ENCODE results near the gene CA12.
"Not testable (repeated sequence)": the region's sequence is repeated elsewhere in the genome, so short reads cannot be mapped to it uniquely, and the experiment has no call there.

Gene CA12

DNA sequence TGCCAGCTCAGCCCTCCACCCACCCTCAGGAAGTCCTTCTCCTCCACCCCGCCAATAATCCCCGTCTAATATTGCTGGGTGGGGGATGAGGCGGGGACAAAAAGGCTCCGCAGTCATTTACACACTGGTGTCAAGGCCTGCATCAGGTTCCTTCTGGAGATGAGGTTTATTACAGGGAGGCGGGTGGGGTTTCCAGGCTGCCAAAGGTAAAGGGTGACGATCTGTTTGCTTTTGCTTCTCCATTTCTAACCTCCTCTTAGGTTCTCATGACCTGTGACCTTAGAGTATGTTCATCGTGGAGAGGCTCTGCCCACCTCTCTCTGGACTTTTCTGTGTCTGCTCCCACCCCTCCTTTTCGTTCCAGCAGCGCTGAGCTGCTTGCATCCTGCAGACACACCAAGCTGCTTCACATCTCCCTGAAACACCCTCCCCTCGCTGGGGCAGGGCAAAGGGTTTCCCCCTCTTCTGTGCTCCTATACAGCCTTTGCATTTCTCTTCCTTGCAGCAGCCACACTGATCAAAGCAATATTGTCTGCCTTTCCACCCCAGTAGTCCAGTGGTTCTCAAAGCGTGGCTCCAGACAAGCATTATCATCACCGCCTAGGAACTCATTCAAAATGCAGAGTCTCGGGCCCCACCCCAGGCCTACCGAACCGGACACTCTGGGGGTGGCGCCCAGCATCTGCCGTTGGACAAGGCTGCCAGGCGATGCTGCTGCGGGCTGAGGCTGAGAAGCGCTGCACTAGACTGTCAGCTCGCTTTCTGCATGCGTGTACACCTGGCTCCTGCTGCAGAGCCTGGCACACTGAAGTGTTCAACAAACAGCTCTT lies 26.6 kb downstream of the CA12 start:
- no peak for DNase-seq

DNA sequence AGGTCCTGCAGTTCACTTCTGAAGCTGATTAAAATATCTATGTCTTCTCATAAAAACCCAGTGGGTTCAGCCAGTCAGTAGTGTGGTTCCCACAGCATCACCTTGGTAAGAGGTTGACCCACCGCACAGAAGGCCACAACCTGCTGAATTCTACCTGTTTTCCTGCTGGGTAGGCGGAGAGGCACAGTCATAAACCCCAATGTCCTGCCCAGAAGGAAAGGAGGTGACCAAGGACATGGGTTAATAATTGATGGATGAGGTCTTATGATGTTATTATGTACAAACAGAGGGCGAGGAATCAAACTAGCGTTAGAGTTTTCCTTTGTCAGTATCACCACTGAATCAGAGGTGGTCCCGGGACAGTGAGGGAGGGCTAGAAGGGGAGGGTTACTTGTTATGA lies 27.8 kb downstream of the CA12 start:
- no peak for DNase-seq

DNA sequence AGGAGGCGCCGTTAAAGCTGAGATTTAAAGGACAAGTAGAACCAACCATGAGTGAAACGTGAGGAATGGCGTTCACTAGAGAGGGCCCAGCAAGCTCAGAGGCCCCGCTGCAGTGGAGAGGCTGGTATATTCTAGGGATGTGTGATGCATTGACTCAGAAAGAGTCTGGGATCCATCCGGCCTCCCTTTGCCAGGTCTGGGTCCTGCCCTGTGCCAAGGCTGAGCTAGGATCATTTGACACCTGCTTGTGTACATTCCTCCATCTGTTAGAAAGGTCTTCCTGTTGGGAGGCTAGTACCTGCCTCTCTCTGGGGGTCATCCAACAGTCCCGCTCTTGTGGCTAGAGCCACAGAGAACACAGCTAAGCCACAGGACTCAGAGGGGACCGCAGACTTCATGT lies 28.4 kb downstream of the CA12 start:
- no peak for DNase-seq

DNA sequence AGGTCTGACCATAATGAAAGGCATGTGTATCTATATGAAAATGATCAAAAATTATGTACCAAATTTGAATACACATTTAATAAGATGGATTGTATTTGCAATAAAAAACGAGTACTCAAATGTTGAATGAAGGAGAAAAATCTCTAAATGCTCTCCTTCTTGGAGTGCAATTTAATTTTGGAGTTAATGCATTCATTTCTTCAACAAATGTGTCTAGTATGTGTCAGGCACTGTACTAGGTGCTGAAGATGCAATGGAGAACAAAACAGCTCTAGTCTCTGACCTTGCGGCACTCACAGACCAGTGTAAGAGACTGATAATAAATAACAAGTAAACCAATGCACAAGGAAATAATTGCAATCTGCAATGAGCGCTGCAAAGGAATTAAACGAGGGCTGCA lies 28.8 kb downstream of the CA12 start:
- DNase-seq = no peak

DNA sequence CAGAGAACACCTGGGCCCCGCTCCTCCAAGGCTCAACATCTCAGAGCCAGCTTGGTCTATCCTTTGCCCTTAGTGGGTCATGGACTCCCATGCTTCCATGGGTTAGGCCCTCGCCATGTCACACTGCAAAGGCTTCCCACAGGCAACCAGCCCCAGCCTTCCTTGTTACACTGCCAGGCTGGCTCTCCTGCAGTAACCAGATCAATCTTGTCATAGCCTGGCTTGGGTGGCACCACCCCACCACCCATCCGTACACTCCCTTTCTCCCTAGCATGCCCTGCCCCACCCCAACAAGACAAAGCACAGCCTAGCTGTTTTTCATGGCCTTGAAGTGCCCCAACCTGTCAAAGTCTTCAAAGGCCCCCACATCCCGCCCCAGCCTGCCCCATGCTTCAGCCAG lies 30.5 kb downstream of the CA12 start:
- DNase-seq = no peak

DNA sequence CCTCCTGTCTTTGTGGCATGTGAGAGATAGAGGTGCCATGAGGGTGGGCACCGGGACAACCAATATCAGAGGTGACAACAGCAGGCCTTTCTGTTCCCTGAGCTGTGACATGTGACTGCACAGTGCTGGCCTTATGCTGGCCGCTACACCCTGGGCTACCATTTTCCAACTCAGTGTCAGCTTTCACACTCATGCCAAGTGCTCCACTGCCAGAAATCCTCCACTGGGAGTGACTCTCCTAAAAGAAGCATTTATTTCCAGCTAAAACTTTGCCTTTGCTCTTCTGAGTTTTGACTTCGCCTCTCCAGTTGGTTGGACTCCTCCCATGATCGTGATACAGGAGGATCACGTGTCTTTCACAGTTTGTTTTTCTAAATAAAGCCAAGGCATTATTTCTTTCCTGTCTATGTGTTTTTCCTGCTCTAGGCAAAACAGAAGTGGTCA lies 31.4 kb downstream of the CA12 start:
- DNase-seq = no peak

DNA sequence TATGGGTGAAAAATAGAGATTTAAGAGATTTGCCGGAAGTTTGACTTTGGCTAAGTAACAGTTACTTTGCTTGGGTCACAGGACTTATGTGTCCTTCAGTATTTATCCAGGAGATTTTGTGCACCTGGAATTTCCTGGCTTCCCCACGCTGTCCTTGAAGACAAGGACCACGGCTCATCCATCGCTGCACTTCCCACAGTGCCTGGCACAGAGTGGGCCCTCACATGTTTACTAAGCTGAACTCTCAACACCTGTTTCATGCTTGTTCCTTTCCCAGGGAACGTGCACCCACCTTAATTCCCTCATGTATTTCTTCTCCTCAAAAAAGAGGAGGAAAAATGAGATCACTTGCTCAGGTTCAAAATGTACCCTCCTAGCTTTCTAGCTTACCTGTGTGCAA lies 32.0 kb downstream of the CA12 start:
- no peak for DNase-seq

DNA sequence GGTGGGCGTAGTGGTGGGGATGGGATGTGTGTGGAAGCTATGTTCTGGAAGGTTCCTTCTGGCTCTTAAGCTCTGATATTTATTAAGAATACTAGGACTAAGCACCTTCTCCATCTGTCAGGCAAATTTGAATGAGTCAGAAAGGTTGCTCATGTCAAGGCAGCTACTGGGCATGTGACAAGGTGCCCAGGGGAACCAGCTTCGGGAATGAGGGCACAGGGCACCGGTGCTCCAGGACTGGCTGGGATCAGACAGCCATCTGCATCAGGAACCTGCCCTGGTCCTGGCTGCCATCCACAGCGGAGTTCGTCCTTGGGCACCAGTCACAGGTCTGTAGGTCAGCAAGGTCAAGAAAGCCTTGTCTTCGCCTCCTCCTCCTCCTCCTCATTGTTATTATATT lies 32.5 kb downstream of the CA12 start:
- no peak for DNase-seq

DNA sequence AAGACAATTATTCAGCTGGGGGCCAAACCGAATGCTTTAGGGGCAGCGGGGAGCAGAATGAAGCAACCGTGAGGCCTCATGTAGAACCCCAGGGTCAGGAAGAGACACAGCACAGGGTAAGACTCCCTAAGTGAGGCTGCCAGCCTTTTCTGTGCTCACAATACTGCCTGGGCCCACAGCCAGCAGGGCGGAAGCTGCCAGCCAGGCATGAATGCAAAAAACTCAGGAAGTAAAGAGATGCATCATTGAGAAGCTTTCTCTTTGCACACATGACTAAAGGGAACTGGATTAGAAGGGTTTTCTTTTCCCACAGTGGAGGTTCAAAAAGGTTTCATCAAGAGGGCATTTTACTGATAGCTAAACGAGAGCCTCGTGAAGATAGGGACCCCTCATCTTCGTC lies 33.3 kb downstream of the CA12 start:
- DNase-seq = peak; percentile 38

DNA sequence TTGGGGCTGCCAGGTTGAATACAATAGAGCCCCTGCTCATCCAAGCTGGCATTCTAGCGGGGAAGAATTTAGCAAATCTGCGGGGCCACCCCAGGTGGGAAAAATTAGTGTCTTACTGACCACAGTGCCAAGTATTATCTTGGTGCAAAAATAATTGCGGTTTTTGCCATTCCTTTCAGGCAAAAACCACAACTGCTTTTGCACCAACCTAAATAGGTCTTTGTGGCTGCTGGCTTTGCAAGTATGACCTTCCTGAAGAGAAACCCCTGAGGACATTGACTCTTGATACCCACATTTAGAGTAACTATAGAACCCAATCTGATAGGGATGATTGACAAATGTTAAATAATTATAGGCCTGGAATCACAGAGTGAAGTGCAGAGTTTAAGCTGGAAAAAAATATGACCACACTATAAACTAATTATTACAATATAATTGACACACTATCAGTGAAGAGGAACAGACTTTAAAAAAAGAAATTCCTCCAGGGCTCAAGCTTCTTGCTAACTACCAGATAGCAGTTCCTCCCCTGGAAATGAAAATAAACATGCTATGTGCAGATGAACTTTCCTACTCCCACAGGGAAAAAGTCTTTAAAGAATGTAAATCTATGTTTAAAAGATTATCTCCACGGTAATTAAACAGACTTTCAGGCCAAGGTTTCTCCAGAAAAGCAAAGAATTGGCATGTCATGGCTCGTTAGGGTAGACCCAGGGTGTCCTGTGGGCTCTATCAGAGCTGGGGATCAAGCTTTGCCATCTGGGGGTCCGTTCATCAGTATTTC lies 34.4 kb downstream of the CA12 start:
- no peak for DNase-seq

DNA sequence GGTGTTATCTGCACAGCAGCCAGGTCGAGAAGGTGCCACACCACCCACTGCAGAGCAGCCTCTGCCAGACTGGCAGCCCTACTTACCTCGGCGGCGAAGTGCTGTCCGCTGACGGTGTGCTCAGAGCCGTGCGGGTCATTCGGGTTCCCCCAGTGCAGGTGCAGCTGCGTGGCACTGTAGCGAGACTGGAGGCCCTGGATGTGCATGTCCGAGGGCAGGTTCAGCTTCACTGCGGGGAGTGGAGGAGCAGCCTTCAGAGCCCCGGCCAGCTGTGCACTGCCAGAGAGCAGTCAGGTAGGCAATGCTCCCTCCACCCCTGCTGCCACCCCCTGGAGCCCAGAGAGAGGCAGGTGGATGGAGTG lies 36.3 kb downstream of the CA12 start:
- DNase-seq = no peak

DNA sequence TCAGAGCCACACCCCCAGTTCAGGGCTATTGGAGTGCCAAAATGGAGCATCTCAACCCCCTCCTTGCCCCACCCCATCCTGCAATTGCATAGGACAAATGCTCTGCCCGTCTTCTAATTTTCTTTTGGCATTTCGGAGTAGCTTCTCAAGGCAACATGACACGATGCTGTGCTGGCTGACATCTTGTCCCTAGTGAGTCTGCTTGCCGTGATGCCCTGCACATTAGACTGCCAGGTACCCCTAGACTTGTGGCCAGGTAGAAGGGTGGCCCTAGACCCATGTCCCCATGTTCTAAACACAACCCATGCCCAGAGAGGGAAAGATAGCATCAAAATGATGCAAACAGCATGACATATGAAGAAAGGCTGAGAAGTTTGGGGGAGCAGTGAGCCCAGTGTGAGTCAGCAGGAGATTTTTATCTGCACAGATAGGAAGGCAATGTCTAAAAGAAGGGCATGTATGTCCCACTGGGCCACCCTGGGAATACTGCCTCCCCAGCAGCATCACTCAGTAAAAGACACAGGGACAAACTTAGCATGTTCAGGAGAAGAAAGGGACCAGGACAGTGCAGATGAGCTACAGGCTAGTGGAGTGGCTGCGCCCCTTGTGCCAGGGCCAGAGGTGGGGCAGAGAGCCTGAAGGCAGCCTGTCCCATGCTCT lies 36.8 kb downstream of the CA12 start:
- no peak for DNase-seq

DNA sequence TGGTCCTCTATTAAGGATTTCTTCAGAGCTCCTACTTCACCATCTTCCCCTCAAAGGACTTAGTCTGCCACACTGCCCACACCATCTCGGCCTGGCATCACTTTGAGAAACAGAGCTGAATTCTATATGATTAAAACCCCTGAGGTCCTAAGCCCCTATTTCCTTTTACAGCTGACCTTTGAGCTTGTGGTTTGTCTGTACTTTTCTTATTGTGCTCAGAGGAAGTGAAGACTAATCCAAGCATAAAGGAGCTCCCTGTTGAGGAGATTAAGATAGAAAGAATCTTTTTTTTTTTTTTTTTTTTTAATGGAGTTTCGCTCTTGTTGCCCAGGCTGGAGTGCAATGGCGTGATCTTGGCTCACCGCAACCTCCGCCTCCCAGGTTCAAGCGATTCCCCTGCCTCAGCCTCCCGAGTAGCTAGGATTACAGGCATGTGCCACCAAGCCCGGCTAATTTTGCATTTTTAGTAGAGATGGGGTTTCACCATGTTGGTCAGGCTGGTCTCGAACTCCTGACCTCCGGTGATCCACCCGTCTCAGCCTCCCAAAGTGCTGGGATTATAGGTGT lies 38.6 kb downstream of the CA12 start:
- not testable (repeated sequence) for DNase-seq

DNA sequence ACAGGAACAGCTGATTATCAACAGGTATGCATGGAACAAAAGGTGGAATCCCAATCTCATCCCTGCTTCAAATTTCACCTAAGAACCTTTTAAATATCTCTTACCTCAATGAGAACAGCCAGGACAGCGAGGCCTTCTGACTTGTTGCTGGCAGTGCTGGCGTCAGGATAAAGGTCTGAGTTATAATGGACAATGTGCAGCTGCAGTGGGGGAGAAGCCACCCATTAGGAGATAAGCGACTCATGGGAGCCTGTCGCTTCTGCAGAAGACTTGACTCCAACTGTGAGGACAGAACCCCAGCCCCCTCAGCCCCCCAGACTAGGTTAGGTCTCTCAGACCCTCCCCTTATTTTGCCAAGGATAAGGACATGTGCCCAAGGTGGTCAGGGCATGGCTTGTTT lies 39.7 kb downstream of the CA12 start:
- no peak for DNase-seq

DNA sequence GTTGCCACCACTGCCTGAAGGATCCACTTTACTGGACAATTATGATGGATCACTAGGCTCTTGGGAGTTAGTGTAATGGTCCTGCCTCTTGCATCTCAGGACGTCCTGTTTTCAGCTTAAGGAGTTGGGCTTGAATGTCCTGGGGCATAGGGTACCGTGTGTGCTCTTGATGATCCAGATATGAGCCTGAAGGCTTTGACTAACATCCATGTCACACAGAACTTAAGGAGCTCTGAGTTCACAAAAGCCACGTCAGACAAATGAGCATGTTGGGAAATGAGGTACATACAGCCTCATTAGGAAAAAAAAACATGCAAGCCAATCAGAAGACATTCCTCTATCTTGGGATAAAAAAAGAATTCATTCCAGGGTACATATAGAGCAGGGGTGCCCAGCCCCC lies 40.8 kb downstream of the CA12 start:
- no peak for DNase-seq

DNA sequence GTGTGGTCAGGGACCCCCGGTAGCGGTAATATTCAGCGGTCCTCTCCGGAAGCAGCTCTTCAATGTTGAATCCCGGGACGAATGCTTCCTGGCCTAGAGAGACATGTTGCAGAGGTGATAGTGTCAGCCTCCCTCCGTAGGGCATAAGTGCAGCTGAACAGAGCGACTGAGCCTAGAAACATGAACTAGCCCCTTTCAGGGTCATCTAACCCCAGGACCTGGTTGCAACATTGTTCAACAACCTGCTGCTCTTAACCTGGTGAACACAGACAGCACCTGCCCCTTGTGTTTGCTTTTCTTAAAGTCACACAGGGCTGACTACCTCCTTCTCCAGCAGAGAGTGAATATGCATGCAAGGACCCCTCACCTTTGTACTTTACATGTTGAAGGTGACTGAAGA lies 41.3 kb downstream of the CA12 start:
- DNase-seq = no peak

DNA sequence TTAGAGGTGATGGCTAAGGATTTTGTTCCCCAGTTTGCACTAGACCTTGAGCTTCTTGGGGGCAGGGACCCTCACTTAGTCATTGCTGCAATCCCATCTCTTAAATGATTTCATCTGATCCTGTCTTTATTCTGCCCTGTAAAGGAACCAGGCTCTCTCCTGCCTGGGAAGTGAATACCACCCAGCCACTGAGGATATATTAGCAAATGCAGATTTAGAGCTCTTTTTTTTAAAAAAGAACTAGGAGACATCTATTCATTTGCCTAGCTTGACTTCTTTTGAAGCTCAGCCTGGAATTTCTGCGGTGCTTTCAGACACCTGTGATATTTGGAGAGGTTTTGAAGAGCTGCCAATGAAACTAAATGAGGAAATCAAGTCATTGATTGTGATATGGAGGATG lies 41.8 kb downstream of the CA12 start:
- DNase-seq = no peak

DNA sequence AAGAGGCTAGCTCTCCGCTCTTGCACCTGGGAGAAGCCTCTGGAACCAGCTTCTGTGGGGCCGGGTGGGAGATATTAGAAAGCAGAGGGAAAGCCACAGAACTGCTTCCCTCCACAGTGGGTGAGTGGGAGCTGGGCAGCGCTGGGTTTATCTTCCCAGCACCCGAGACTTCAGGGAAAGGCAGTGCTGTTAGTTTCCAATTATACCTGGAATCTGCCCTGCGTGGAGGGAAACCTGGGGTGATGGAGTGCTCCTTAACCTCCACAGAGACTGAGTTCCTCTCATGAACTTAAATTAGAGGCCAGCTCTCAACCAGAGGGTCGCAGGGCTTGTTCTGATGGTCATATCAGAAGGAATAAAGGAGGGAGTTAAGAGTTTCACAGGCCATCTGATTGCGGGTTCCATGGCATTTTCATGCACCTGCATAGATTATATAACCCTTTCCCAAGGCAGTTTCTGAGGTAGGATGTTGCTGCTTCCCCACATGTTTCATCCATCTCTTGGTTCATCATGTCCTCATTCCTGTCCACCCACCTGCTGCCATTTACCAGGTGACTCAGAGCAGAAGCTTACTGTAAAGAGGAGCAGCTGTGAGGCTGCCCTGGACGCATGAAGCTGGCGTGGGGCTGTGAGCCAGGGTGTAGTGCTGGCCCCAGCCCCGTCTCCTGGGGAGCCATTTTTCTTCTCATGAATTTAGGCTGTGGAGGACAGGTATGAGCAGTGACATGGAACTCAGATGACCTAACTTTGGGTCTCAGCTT lies 42.5 kb downstream of the CA12 start:
- no peak for DNase-seq

DNA sequence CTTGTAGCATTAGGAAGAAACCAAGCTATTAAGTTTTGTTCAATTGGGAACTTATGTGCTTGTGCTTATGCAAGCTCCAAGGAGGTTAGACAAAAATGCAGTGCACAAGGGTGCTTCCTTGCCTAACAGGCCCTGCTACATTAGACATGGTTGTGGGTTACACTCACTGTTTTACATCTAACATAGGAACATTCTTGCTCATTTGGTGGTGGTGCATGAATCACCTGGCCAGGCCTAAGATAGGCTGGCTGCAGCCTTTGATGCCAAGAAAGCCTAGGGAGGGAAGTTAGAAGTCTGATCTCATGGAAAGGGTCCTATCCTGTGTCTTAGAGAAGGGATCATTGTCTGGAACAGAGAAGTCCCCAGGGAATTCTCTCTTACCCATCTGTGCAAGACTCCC lies 43.5 kb downstream of the CA12 start:
- no peak for DNase-seq

DNA sequence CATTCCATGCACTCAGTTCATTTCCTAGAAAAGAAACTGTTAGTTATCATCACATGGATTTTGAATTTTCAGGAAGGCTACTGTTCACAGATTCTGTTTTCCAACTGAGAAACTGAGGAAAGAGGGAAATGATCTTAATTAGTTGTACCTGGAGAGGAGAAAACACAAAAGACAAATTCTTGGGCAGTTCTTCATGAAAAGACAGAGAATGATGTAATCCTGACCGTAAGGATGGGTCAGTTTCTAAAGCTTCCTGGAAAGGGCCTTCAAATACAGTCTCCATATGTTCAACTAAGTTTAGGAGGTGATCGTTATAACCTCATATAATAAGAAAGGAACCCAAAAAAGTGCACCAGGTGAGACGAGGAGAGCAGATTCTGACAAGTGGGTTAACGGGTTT lies 44.6 kb downstream of the CA12 start:
- DNase-seq = no peak

DNA sequence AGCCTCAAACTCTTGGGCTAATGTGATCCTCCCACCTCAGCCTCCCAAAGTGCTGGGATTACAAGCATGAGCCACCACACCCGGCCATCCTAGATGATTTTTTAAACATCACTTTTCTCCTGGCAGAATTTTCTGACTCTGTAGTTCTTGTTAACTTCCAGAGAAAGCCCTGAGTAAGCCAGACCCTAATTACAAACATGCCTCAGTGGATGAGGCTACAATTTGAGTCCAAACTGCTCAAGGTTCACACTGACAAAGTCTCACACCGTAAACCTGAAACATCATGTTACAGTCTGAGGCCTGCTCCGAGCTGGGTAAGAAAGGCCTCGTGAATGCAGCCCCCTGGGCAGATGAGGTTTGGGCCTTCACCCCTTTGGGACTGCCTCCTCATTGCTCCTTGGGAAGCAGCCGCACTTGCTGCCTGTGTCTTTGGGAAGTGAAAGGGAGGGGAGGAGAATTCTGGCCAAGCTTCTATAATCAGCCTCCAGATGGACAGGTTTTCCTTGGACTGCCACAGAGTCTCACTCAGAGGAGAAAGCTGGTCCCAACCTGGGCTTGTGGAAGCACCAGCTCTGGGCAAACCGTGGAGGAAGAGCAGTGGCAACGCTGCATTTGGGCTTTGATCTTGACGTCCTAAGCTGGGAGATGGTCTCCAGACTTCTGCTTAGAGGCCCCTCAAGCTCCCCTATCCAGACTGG lies 46.0 kb downstream of the CA12 start:
- no peak for DNase-seq

DNA sequence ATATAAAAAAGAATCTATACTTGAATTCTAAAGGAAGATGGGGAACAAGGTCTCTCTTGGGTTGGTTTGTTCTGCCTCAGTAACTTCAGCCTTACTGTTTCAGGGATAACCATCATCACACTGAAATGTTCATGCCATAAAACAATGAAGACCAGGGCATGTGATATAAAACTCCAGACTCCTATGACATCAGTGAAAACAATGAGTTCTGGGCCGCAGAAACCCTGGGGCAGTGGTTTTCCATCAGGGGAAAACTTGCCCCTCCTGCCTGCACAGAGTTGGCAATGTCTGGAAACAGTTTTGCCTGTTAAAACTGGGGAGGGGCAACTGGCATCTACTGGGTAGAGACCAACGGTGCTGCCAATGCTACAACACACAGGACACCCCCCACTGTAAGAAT lies 46.8 kb downstream of the CA12 start:
- DNase-seq = no peak
